ENCODE data around the gene PKMYT1. TPM values are rescaled to one million over a fixed set of nuclear protein-coding genes. Genes with fewer than 3 reads are reported as not detected.

The PKMYT1 gene
- total RNA-seq (26.2 and 28.1 TPM in 2 replicates), polyA plus RNA-seq (30.6 and 36.8 TPM in 2 replicates)

DNA sequence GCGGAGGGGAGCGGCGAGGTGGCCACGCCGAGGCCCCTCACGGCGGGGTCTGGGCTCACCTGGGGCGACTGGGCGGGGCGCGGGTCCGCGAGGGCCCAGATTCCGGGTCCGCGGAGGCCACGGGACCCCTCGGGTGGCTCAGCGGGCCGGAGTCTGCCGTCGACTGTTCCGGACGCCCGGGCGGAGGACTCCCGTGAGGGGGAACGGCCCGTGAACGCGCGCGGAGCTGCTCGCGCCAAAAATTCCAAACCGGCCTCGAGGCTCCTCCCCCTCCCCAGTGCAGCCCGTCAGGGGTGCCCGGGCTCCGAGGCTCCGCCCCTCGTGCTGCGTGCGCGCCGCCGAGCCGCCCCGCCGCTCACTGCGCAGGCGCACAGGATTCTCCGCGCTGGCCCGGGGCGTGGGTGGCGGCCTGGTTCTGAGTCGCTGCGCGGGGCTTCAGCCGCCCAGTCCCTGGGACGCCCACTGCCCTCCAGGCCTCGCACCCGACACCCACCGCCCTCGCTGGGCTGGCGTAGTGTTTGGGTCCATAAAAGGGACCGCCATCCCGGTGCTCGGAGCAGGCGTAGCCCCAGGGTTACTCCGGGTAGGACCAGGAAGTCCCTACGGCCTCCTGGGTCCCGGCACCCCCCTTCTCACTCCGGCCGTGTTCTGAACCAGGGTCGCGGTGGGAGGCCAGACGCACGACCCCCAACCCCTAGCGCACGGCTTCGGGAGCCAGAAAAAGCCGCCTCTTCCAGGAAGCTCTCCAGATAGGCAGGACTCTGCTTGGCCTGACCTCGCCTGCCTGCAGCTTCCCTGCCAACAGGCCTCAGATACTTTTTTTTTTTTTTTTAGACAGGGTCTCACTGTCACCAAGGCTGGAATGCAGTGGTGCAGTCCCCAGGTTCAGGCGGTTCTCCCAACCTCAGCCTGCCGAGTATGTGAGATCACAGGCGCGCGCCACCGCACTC, at the start of gene PKMYT1:
PKMYT1 (minus strand) TSS at position 220 of the 950 bp plus-strand sequence. CDS start 789 bp downstream, outside the sequence.
- peak; percentile 89 to 95 for DNase-seq (ENCODE audit: low read depth in 1 of 2, low spot score in 1 of 2)
- TF ChIP-seq, protein P1, sequence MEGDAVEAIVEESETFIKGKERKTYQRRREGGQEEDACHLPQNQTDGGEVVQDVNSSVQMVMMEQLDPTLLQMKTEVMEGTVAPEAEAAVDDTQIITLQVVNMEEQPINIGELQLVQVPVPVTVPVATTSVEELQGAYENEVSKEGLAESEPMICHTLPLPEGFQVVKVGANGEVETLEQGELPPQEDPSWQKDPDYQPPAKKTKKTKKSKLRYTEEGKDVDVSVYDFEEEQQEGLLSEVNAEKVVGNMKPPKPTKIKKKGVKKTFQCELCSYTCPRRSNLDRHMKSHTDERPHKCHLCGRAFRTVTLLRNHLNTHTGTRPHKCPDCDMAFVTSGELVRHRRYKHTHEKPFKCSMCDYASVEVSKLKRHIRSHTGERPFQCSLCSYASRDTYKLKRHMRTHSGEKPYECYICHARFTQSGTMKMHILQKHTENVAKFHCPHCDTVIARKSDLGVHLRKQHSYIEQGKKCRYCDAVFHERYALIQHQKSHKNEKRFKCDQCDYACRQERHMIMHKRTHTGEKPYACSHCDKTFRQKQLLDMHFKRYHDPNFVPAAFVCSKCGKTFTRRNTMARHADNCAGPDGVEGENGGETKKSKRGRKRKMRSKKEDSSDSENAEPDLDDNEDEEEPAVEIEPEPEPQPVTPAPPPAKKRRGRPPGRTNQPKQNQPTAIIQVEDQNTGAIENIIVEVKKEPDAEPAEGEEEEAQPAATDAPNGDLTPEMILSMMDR (IDR thresholded peaks at IDR 0.05; ENCODE audit: low read depth, low read length) = no peak
- Histone ChIP-seq H3K9me3 (ENCODE audit: low read depth) (no peaks in the 10 kb centered on the region), H3K4me1 (ENCODE audit: low read depth) (peaks cover 8% of the 10 kb centered on the region), H3K27me3 (no peaks in the 10 kb centered on the region), H3K4me3 (peak within 1 kb of the TSS; percentile 61), H3K27ac (peak within 1 kb of the TSS; percentile 48), H3K36me3 (no peaks in the 10 kb centered on the region)

GRCh38 chr16:3029491-3030221, 49.4 kb upstream of the PKMYT1 start:
- TF ChIP-seq, protein P1 (IDR thresholded peaks at IDR 0.05; ENCODE audit: low read depth, low read length) = no peak
- peaks cover 24% of the 10 kb centered on the region for H3K27me3 ChIP-seq
- no peaks in the 10 kb centered on the region for H3K9me3 ChIP-seq (ENCODE audit: low read depth)
- H3K4me1 ChIP-seq (ENCODE audit: low read depth) = peaks cover 3% of the 10 kb centered on the region
- DNase-seq (ENCODE audit: low read depth in 1 of 2, low spot score in 1 of 2) = peak in 1 of 2 donors; percentile 46
- H3K27ac ChIP-seq = no peak overlapping the region
- no peak overlapping the region for H3K4me3 ChIP-seq
- peaks cover 13% of the 10 kb centered on the region for H3K36me3 ChIP-seq

DNA sequence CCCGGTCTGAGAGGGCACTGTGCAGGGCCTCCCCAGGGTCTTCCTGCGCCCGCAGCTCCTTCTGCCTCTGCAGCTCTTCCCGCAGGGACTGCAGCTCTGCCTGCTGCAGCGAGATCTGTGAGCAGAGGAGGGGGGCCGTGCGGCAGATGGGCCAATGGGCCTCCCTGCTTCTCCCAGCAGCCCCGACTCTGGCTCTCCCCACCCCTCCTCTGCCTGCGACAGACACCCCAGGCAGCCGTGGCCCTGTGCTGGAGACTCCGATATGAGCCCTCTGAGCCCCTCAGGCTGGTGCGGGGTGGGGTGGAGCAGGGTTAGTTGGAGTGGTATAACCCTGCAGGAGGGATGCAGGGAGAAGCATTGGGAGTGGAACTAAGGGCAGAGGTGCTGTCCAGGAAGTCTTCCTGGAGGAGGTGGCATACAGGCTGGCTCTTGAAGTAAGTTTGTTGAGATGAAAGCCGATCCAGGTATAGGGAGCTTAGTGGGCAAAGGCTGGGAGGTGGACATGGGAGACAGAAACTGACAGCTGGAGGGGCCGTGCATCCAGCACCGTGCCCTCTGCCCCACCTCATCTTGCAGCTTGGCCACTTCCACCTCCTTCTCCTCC, 48.6 kb upstream of the PKMYT1 start:
- no peak overlapping the region for H3K27ac ChIP-seq
- no peak overlapping the region for H3K4me3 ChIP-seq
- no peak for DNase-seq (ENCODE audit: low read depth in 1 of 2, low spot score in 1 of 2)
- H3K9me3 ChIP-seq (ENCODE audit: low read depth) = no peaks in the 10 kb centered on the region
- peaks cover 3% of the 10 kb centered on the region for H3K4me1 ChIP-seq (ENCODE audit: low read depth)
- peaks cover 13% of the 10 kb centered on the region for H3K36me3 ChIP-seq
- TF ChIP-seq, protein P1 (IDR thresholded peaks at IDR 0.05; ENCODE audit: low read depth, low read length) = no peak
- peaks cover 16% of the 10 kb centered on the region for H3K27me3 ChIP-seq

GRCh38 chr16:3027983-3028715, 47.9 kb upstream of the PKMYT1 start:
- H3K27me3 ChIP-seq = peaks cover 9% of the 10 kb centered on the region
- peak; percentile 79 to 94 for DNase-seq (ENCODE audit: low read depth in 1 of 2, low spot score in 1 of 2)
- no peak overlapping the region for H3K27ac ChIP-seq
- H3K4me1 ChIP-seq (ENCODE audit: low read depth) = peaks cover 6% of the 10 kb centered on the region
- TF ChIP-seq, protein P1 (IDR thresholded peaks at IDR 0.05; ENCODE audit: low read depth, low read length) = peak; percentile 63
- peaks cover 13% of the 10 kb centered on the region for H3K36me3 ChIP-seq
- no peaks in the 10 kb centered on the region for H3K9me3 ChIP-seq (ENCODE audit: low read depth)
- H3K4me3 ChIP-seq = no peak overlapping the region

DNA sequence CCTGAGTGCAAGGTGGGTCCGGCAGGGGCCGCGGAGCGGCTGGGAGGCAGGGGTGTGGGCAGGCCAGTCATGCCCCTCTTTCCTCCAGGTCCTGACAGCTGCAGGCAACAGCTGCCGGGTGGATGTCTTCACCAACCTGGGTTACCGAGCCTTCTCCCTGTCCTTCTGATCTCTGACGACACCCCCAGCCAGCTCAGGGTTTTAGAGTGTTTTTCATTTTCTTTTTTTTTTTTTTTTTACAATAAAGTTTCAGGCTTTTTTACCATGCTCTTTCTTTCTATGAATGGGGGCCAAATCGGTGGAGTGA, 47.2 kb upstream of the PKMYT1 start:
- Histone ChIP-seq H3K4me3 (no peak overlapping the region), H3K27ac (no peak overlapping the region), H3K36me3 (peaks cover 13% of the 10 kb centered on the region), H3K9me3 (ENCODE audit: low read depth) (no peaks in the 10 kb centered on the region), H3K4me1 (ENCODE audit: low read depth) (peaks cover 13% of the 10 kb centered on the region), H3K27me3 (peaks cover 3% of the 10 kb centered on the region)
- no peak for DNase-seq (ENCODE audit: low read depth in 1 of 2, low spot score in 1 of 2)
- TF ChIP-seq, protein P1 (IDR thresholded peaks at IDR 0.05; ENCODE audit: low read depth, low read length) = no peak
